Amygdala (tissue), 56 donors: ENCODE measurements around the gene AKR1A1.

Experiments used
- DNase-seq, 56 donors: peaks; one replicate each; lab custom pipeline; 2025; lab: John Stamatoyannopoulos, UW

Gene AKR1A1

DNA sequence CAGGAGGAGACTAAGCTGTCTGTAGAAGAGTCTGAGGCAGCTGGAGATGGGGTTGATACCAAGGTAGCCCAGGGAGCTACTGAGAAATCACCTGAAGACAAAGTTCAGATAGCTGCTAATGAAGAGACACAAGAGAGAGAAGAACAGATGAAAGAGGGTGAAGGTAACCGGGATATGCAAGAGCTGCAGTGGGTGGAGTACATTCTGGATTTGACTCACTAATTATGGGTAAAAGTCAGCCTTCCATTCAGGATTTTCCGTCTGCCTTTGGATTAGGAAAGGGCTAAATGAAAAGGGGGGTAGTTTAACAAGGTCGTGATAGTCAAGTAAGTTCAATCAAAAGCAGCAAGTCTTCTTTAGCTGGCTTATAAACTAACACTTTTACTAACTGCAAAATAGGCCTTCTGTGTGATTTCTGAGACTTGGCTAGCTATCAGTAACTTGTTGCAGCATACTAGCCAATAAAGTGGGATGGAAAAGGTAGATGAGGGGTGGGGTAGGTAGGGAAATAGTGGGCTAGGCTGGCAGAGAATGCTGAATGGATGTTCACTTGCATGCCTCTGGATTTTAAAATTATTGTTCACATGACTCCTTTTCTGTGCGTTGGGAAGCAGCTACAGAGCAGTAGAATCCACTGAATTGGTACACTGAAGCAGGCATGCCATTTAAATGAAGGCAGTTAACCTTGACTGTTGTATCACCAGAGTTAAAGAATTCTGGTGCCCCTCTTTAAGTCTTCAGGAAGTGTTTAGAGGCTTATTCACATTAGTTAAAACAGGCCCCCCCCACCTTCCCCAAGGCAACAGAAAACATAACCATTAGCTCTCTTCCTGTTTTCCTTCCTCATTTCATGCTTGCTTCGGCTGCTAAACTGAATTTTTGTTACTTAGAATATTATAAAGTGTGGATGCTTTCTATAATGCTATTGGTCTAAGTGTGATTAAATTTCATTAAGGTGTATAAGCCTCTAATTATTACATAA, 57.8 kb downstream of the AKR1A1 start:
- no peak for DNase-seq

DNA sequence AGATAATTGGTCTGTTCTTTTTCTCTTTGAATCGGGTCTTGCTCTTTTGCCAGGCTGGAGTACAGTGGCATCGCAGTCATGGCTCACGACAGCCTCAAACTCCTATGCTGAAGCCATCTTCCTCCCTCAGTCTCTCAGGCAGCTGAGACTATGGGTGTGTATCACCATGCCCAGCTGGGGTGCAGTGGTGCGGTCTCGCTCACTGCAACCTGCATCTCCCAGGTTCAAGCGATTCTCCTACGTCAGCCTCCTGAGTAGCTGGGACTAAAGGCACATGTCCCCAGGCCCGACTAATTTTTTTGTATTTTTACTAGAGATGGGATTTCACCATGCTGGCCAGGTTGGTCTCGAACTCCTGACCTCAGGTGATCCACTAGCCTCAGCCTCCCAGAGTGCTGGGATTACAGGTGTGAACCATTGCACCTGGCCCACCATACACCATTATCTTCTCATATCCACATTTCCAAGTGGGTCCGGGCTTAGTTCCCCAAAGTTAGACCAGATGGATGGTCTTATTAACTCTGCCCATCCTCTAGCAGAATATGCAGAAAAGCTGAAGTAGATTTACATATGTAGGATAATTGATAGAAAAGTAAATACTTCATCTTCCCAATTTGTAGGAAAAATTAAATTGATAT, 60.1 kb downstream of the AKR1A1 start:
- no peak for DNase-seq

- DNase-seq = no peak
These were observed 62.4 kb downstream of the AKR1A1 start for GRCh38 chr1:45612941-45613579.

- no peak for DNase-seq
These were observed 65.3 kb downstream of the AKR1A1 start for GRCh38 chr1:45615885-45616284.

GRCh38 chr1:45617618-45618017, 67.0 kb downstream of the AKR1A1 start:
- no peak for DNase-seq

DNA sequence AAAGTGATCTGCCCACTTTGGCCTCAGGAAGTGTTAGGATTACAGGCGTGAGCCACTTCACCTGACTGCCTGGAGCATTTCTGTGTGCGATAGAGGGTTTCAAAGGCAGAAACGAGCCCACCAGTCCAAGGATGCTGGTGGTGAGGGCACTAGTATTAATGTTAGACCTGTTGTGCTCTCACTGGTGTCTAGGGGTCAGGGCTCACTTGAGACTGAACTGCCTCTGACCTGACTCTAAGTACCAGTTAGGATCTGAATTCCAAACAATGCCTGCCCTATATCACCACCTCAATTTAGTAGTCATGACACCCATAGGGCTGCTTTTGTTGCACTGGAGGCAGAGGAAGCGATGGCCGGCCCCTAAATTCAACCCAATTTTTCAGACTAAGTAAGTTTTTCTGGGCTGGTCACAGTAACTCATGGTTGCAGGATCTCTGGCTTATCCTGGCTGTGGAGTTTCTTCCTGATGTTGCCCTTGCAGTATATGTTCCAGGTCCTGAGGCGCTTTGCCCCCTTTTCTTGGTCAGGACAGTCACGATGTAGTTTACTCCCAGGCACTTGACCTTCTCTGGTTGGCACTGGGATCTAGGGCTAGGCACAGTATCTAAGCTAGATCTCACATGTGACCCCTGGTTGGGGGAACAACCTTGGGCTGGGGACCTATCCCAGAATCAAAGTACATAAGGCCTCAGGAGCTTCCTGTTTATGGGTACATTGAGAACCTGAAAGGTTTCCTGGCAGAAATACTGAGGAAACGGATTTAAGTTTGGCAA, 68.7 kb downstream of the AKR1A1 start:
- no peak for DNase-seq
